ENCODE measurements around the gene OR51I1. TPM values are rescaled to one million over a fixed set of nuclear protein-coding genes. Genes with fewer than 3 reads are reported as not detected.

The OR51I1 gene
- total and polyA plus RNA-seq, 2 experiments from 2014 or later: not detected

- no peak for DNase-seq
- Histone ChIP-seq H3K9ac (no peak overlapping the region), H3K4me2 (ENCODE audit: unreplicated experiment) (no peak overlapping the region), H2AFZ (no peak overlapping the region), H3K4me1 (ENCODE audit: insufficient read depth) (no peaks in the 10 kb centered on the region), H3K79me2 (ENCODE audit: insufficient read depth) (no peaks in the 10 kb centered on the region), H3K9me3 (ENCODE audit: low read depth) (no peaks in the 10 kb centered on the region), H3F3A (ENCODE audit: insufficient read depth) (no peaks in the 10 kb centered on the region), H3K36me3 (ENCODE audit: low read depth) (no peaks in the 10 kb centered on the region), H3K27me3 (replicated peaks; ENCODE audit: insufficient read depth) (no peaks in the 10 kb centered on the region), H3K4me3 (no peak overlapping the region), H3K27ac (no peak overlapping the region), H3K9me2 (ENCODE audit: insufficient read depth) (no peaks in the 10 kb centered on the region), H4K20me1 (ENCODE audit: insufficient read depth) (no peaks in the 10 kb centered on the region)
- TF ChIP-seq EZH2phosphoT487 (IDR thresholded peaks at IDR 0.05; ENCODE audit: insufficient read depth, low read depth) (no peak), EZH2 (IDR thresholded peaks at IDR 0.05; ENCODE audit: insufficient read depth, poor library complexity, severe bottlenecking) (no peak)
- in situ Hi-C loops (cut with MboI): loop anchor here (10.0 kb wide), 1 partner anchor 318 kb away; the partner anchor contains the start of gene OR52N2
- WGBS, 2 experiments (ENCODE audit: low coverage in 1 of 2, low lambda C conversion rate in 2 of 2, missing lambda C conversion rate in 2 of 2): 44 to 48% methylated on average over 3 of the region's 3 CpGs
These were observed 45.1 kb upstream of the OR51I1 start for GRCh38 chr11:5486421-5486820.

GRCh38 chr11:5486003-5486402 lies 44.7 kb upstream of the OR51I1 start:
- Histone ChIP-seq H3K36me3 (ENCODE audit: low read depth) (no peaks in the 10 kb centered on the region), H2AFZ (no peak overlapping the region), H3K27me3 (replicated peaks; ENCODE audit: insufficient read depth) (no peaks in the 10 kb centered on the region), H3F3A (ENCODE audit: insufficient read depth) (no peaks in the 10 kb centered on the region), H3K4me2 (ENCODE audit: unreplicated experiment) (no peak overlapping the region), H3K79me2 (ENCODE audit: insufficient read depth) (no peaks in the 10 kb centered on the region), H3K9me2 (ENCODE audit: insufficient read depth) (no peaks in the 10 kb centered on the region), H3K4me1 (ENCODE audit: insufficient read depth) (no peaks in the 10 kb centered on the region), H4K20me1 (ENCODE audit: insufficient read depth) (no peaks in the 10 kb centered on the region), H3K9ac (no peak overlapping the region), H3K27ac (no peak overlapping the region), H3K9me3 (ENCODE audit: low read depth) (no peaks in the 10 kb centered on the region), H3K4me3 (no peak overlapping the region)
- no peak for DNase-seq
- 82 to 89% methylated on average over 3 of the region's 3 CpGs for WGBS, 2 experiments (ENCODE audit: low coverage in 1 of 2, low lambda C conversion rate in 2 of 2, missing lambda C conversion rate in 2 of 2)
- in situ Hi-C loops (cut with MboI): loop anchor here (10.0 kb wide), 1 partner anchor 319 kb away; the partner anchor contains the start of gene OR52N2
- TF ChIP-seq EZH2phosphoT487 (IDR thresholded peaks at IDR 0.05; ENCODE audit: insufficient read depth, low read depth): no peak
- TF ChIP-seq EZH2 (IDR thresholded peaks at IDR 0.05; ENCODE audit: insufficient read depth, poor library complexity, severe bottlenecking): no peak

- H3K27me3 ChIP-seq (replicated peaks; ENCODE audit: insufficient read depth): 0 out of 2 replicates have a peak, but pooled peaks cover 4% of the 10 kb centered on the region
- no peaks in the 10 kb centered on the region for H4K20me1 ChIP-seq (ENCODE audit: insufficient read depth)
- no peaks in the 10 kb centered on the region for H3K4me1 ChIP-seq (ENCODE audit: insufficient read depth)
- in situ Hi-C loops (cut with MboI): no loop called here
- H3K27ac ChIP-seq: no peak overlapping the region
- no peaks in the 10 kb centered on the region for H3K9me2 ChIP-seq (ENCODE audit: insufficient read depth)
- DNase-seq: peak; percentile 74
- no peak overlapping the region for H3K4me2 ChIP-seq (ENCODE audit: unreplicated experiment)
- WGBS, 2 experiments (ENCODE audit: low coverage in 1 of 2, low lambda C conversion rate in 2 of 2, missing lambda C conversion rate in 2 of 2): 15 to 17% methylated on average over 2 of the region's 2 CpGs
- no peaks in the 10 kb centered on the region for H3F3A ChIP-seq (ENCODE audit: insufficient read depth)
- no peak overlapping the region for H2AFZ ChIP-seq
- no peaks in the 10 kb centered on the region for H3K79me2 ChIP-seq (ENCODE audit: insufficient read depth)
- no peak for TF ChIP-seq EZH2phosphoT487 (IDR thresholded peaks at IDR 0.05; ENCODE audit: insufficient read depth, low read depth)
- TF ChIP-seq EZH2 (IDR thresholded peaks at IDR 0.05; ENCODE audit: insufficient read depth, poor library complexity, severe bottlenecking): no peak
- no peak overlapping the region for H3K9ac ChIP-seq
- no peaks in the 10 kb centered on the region for H3K36me3 ChIP-seq (ENCODE audit: low read depth)
- H3K4me3 ChIP-seq: no peak overlapping the region
- H3K9me3 ChIP-seq (ENCODE audit: low read depth): no peaks in the 10 kb centered on the region
These were observed 35.0 kb upstream of the OR51I1 start for GRCh38 chr11:5476186-5476819.

DNA sequence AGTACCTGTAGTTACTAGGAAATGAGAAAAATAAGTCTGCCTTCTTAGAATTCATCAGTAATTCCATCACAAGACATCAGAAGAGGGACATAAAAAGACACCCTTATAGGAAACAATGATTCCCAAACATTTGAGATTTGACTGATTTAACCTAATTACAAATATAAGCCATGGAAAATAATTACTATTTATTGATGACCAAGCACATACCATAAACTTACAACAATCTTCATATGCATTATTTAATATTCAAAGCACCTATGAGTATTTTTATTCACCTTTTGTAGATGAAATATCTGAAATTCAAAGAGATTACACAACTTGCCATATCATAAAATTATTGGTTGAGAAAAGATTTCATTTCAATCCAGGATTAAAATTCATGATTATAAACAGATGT lies 32.6 kb upstream of the OR51I1 start:
- H2AFZ ChIP-seq: no peak overlapping the region
- H3K79me2 ChIP-seq (ENCODE audit: insufficient read depth): no peaks in the 10 kb centered on the region
- no peak for TF ChIP-seq EZH2 (IDR thresholded peaks at IDR 0.05; ENCODE audit: insufficient read depth, poor library complexity, severe bottlenecking)
- no peak overlapping the region for H3K9ac ChIP-seq
- H4K20me1 ChIP-seq (ENCODE audit: insufficient read depth): no peaks in the 10 kb centered on the region
- H3K27me3 ChIP-seq (replicated peaks; ENCODE audit: insufficient read depth): 0 out of 2 replicates have a peak, but pooled peaks cover 4% of the 10 kb centered on the region
- H3K9me3 ChIP-seq (ENCODE audit: low read depth): no peaks in the 10 kb centered on the region
- H3K4me2 ChIP-seq (ENCODE audit: unreplicated experiment): no peak overlapping the region
- H3K4me3 ChIP-seq: no peak overlapping the region
- no peaks in the 10 kb centered on the region for H3K9me2 ChIP-seq (ENCODE audit: insufficient read depth)
- no peak for DNase-seq
- no peak overlapping the region for H3K27ac ChIP-seq
- H3K4me1 ChIP-seq (ENCODE audit: insufficient read depth): no peaks in the 10 kb centered on the region
- H3F3A ChIP-seq (ENCODE audit: insufficient read depth): no peaks in the 10 kb centered on the region
- in situ Hi-C loops (cut with MboI): no loop called here
- no peaks in the 10 kb centered on the region for H3K36me3 ChIP-seq (ENCODE audit: low read depth)

DNA sequence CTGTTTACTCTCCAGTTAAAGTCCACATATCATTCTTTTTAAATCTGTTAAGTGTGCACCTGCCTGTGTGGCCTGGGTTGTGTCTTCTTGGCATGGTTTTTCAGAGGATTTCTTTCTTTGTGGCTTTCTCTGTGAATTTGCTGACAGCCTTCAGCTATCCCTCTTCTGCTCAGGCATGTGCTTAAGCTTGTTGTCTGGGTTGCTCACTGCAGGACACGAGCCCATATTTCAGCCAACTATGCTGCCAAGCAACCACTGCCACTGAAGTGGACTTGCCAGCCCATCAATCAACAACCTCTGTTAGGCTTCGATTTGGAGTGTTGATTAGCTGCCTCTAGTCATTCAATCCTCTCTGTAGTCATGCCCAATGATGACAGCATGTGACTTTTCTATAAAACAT lies 26.2 kb upstream of the OR51I1 start:
- H3K9me3 ChIP-seq (ENCODE audit: low read depth): no peaks in the 10 kb centered on the region
- H3K27me3 ChIP-seq (replicated peaks; ENCODE audit: insufficient read depth): no peaks in the 10 kb centered on the region
- no peaks in the 10 kb centered on the region for H3K36me3 ChIP-seq (ENCODE audit: low read depth)
- H3K4me2 ChIP-seq (ENCODE audit: unreplicated experiment): no peak overlapping the region
- H3F3A ChIP-seq (ENCODE audit: insufficient read depth): no peaks in the 10 kb centered on the region
- H3K9me2 ChIP-seq (ENCODE audit: insufficient read depth): no peaks in the 10 kb centered on the region
- TF ChIP-seq EZH2 (IDR thresholded peaks at IDR 0.05; ENCODE audit: insufficient read depth, poor library complexity, severe bottlenecking): no peak
- no peak for TF ChIP-seq EZH2phosphoT487 (IDR thresholded peaks at IDR 0.05; ENCODE audit: insufficient read depth, low read depth)
- no peak overlapping the region for H3K4me3 ChIP-seq
- H3K9ac ChIP-seq: no peak overlapping the region
- in situ Hi-C loops (cut with MboI): no loop called here
- H2AFZ ChIP-seq: no peak overlapping the region
- H4K20me1 ChIP-seq (ENCODE audit: insufficient read depth): no peaks in the 10 kb centered on the region
- H3K79me2 ChIP-seq (ENCODE audit: insufficient read depth): no peaks in the 10 kb centered on the region
- WGBS, 2 experiments (ENCODE audit: low coverage in 1 of 2, low lambda C conversion rate in 2 of 2, missing lambda C conversion rate in 2 of 2): 0 to 3% methylated on average over 2 of the region's 2 CpGs
- H3K4me1 ChIP-seq (ENCODE audit: insufficient read depth): no peaks in the 10 kb centered on the region
- H3K27ac ChIP-seq: no peak overlapping the region
- no peak for DNase-seq
